Activated CD4-positive, alpha-beta T cell treated with anti-CD3 and anti-CD28 coated beads, Interleukin-2, amount 50 U/mL, for 24 hours (primary cell): ENCODE data around the gene ANKMY2.

Experiments used
- DNase-seq, 2 donors: peaks; one replicate each; pipeline ENCODE4 v3.0.0-alpha.2; 2020; ENCODE audit warnings: low read depth in 1 of 2, low spot score in 1 of 2

Gene ANKMY2

DNA sequence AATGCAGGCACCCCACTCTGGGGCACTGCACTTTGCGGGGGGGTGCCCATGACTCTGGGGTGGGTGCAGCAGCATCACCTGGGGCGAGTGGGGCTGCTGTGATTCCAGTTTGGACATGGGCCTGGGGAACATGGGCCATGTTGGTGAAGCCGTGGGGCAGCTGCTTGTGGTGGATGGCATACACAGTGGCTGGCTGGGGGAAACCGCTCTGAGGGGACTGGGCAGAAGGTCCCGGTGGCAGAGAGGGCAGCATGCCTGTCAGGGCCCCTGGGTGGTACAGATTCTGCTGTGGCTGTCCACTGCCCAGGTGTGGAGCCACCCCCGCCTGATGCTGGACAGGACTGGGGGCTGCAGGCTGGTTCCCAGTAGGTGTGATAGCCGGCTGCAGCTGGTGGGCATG lies 61.7 kb downstream of the ANKMY2 start:
- DNase-seq, result no peak

DNA sequence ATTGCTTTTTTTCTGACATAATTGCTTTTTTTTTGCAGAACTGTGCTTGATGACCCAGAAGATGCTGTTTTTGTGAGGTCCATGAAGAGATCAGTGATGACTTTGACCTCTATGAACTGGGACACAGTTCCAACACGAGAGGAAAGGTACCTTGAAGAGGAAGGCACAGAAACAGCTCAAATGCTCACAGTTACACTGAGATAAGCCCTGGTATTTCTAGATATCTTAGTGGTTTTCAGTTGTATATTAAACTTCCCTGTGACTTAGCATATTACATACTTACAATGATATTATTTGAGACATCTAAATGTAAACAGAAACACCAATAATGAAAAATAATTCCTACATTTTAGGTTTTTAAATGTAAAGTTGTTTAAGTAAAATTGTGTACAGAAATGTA lies 64.3 kb downstream of the ANKMY2 start:
- no peak for DNase-seq

DNA sequence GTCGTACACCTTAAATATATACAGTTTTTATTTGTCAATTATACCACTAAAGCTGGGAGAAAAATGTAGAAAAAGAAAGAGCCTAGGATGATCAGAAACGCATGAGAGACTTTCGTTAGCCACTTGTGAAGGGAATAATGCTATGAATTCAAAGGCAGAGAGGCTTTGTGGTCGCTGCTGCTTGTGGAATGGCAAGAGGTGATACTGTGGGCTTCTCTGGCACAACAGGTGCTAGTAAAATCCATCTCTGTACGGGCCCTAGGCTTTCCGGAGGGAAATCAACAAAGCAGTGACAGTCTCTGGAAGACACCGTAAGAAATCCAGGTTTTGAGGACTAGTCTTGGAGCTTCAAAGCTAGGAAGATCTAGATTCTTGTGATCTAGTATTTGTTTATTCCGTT lies 66.3 kb downstream of the ANKMY2 start:
- DNase-seq, result no peak

DNA sequence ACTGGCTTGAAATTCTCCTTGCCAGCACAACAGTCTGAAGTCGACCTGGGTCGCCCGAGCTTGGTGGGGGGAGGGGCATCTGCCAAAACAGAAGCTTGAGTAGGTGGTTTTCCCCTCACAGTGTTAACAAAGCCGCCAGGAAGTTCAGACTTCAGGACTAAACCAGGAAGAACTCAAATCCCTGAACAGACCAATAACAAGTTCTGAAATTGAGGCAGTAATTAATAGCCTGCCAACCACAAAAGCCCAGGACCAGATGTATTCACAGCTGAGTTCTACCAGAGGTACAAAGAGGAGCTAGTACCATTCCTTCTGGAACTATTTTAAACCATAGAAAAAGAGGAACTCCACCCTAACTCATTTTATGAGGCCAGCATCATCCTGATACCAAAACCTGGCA lies 73.6 kb downstream of the ANKMY2 start:
- DNase-seq, result no peak

DNA sequence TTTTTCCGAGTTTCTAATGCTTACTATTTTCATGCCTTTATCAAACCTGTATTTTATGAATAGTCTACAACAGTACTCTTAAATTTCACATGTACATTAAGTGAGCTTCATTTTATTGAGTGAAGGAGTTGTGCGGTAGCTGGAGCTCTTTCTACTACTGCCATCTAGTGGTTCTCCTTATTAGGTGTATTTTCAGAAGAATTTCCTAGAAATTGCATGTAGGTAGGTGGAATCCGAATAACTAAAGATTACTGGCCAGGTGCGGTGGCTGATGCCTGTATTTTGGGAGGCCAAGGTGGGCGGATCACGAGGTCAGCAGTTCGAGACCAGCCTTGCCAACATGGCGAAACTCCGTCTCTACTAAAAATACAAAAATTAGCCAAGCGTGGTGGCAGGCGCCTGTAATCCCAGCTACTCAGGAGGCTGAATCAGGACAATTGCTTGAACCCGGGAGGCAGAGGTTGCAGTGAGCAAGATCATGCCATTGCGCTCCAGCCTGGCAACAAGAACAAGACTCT lies 80.6 kb downstream of the ANKMY2 start:
- DNase-seq, result no peak

DNA sequence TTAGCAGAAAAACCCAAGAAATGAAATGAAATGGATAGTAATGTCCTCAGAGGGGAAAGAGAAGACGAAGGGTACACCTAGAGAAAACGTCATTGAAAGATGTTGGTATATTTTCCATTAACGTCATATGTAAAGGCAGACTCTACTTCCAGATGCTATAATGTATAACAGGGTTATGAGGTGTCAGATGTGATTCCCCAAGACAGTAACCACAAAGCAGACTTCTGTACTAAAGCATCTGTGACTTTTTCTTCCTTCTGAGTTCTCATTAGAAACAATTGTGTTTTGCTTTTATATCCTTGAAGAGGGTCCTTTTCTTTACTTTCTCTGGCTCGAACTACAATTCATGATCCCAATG lies 81.6 kb downstream of the ANKMY2 start:
- DNase-seq, result no peak

DNA sequence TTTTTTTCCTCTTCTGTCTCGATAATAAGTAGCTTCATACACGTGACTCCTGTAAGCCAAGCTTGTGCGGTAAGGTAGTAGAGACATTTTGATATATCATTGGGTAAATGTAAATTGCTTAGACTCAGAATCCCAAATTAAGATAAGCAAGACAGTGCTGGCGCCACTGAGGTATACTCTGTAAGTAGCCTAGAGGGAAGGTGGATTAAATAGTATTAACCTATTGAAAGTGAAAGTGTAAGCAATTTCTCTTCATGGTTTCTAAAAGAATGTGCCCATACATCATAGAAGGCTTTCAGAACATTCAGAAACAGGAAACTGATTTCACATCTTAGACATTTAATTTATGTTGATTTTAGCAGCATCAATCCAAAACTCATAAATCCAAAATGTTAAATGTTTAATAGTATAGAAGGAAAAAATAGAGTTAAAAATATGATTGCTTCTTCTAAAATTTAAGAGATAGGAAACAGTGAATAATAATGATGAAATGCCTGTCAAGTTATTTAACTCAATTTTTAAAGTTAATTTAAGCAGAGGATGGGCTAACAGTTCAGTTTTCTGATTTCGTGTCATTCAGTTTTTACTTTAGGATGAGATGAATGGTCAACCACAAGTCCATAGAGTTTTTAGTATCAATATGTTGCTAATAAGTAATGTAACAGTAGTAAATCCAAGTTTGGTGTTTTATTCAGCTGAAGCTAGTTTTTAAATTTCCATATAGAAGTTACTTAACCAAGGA lies 82.1 kb downstream of the ANKMY2 start:
- DNase-seq, result no peak

DNA sequence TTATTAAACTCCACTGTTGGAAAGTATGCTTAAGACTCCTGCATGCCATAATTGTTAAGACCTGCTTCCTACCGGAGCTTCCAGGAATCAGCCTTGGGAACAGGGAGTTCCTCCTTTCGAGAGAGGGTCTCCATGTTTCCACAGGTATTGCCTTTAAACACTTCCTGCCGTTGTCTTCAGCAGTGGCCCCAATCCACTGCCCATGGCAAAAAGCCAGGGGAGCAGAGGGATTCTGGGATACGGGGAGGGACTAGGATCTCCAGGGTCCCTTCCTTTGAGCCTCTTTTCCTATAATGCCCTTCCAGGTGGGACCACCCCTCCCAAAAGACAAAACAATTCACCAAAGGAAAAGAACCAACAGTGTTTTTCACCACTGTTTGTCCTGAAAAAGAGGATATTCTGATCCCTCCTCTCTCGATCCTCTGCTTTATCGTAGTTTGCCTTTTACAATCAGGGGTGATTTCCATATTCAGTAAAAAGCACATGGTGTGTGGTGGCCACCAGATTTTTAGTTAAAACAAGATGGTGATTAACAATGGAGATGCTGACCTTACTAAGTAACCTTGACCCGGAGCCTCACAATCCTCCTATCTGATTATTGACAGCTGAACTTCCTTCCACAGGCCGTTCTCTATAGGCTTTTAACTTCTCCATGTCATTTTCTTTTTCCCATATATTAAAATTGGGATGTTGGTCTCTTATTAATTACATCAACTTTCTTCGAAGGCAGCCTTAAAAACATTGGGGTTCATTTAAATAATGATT lies 82.9 kb downstream of the ANKMY2 start:
- DNase-seq, result no peak

DNA sequence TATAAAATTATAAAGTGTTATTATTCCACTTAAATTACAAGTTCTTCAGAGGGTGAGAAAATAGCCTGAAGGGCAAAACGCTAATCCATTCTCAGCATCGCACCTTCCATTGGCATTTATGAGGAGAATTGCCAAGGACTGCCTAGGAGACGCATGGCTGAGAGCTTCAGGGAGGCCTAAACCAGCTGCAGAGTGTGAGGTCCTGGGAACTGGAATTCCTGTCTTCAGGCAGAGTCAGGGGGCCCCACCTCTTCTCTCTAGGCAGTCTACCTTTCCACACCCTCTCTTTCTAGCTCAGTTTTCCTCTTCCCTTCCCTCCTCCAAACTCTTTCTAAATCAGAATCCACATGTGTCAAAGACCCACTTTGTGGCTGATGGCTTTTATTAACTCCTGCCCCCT lies 83.6 kb downstream of the ANKMY2 start:
- DNase-seq, result no peak

DNA sequence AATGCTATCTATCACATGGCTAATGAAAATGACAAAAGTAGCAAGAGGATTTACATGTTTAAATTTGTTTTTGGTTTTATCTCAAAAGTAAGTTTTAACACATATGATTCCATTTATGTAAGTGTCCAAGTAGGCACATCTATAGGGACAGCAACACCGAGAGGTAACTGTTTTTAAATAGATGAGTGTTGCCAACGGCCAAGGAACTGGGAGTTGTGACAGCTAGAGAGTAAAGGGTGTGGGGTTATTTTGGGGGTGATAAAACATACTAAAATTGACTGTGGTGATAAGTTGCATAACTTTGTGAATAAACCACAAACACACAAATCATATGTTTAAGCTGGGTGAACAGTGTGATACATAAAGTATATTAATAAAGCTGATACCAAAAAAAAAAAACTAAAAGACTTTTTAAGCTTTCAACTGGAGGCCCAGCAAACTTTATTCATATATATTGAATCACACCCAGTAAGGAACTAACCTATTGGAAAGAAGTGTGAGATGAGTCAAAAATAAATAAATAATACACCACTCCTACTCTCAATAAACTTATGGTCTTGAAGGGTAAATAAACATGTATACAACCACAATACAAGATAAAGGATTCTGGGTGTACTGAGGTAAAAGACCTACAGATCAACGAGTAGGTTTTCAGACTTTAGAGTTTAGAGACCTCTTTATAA lies 85.9 kb downstream of the ANKMY2 start:
- no peak for DNase-seq

DNA sequence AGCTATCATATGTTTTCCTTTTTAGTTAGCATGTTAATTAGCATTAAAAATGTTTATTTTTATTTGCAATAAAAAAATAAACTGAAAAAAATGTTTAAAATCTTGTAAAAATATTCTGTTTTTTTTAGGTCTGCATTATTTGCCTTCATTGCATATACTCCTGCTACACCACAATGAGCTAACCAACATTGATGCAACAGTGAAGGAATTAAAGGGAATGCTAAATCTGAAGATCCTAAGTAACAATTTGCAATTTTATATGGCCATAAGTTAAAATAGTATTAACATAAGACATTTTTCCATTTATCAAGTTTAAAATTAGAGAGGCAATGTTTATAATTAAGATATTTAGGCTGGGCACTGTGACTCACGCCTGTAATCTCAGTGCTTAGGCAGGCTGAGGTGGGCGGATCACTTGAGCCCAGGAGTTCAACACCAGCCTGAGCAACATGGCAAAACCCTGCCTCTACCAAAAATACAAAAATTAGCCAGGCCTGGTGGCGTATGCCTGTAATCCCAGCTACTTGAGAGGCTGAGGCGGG lies 86.7 kb downstream of the ANKMY2 start:
- DNase-seq, result no peak

DNA sequence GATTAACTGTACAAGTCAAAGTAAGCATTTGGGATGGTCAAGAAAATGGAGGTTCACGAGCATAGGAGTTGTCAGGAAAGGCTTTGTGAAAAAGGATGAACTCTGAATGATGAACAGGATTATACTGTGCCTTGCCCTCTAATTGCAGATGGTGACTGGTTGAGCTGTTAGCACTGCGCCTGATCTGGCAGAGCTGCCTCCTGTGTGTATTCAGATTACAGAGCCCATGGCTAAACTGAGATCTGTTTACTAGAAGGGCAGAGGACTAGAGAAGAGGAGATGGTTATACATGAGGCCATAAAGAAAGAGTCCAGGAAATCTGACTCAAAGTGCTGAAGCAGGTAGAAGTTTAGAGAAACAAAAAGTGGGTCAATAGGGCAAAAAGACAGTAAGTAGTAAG lies 89.2 kb downstream of the ANKMY2 start:
- no peak for DNase-seq

DNA sequence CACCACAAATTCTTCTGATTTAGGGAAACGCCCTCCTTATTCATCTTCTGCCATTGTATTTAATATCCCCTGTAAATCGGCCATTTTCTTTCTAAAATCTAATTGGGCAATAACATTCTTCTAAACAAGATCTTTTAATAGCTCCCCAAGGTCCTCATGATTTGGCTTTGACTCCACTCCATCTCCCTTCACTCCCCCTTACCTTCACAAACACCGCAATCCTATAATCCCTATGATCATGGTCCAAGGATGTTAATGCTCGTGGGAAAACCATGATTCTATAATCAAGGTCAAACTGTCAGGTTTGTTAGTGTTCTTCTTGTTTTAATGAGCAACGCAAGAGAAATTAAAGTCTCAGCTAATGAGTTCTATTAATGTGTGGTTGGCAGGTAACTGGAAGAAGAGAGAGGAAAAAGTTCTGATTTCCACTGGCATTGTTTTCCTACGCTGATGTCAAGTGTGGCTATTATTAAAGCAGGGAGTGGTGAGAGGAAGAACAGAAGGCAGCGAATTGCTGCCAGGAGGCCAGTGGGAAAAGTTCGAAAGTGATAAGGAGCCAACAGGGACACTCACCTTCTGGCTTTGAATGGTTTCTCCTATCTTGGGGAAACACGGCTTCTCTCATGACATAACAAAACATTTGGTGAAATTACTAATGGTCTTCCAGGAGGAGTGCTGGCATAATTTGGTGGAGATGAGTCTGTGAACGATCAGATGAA lies 90.9 kb downstream of the ANKMY2 start:
- DNase-seq, result no peak

DNA sequence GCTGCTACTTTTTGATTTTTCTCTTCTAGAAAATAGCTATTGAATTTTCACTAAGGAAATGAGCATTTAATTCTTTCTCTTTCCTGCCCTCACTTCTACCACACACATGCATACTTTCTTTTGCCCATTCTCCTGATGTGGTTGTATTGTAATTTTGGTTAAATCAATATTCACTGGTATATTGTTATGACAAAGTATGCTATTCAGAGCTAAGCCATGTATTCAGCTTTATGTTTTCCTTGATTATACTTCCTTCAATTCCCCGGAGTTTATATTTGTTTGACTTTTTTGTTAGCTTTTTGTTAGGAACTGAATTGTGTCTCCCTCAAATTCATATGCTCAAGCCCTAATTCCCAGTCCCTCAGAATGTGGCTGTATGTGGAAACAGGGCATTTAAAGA lies 94.9 kb downstream of the ANKMY2 start:
- no peak for DNase-seq
